Vagina (tissue), 2 donors: ENCODE results near the gene ADPRHL1. TPM values are rescaled to one million over a fixed set of nuclear protein-coding genes. Genes with fewer than 3 reads are reported as not detected.
"Not testable (repeated sequence)": the region's sequence is repeated elsewhere in the genome, so short reads cannot be mapped to it uniquely, and the experiment has no call there.

Experiments
- DNase-seq, 2 donors: peaks; one replicate each; pipeline ENCODE4 v3.0.0-alpha.2; 2017; ENCODE audit errors: extremely low spot score in 2 of 2
- H3K27ac ChIP-seq: fragments of 200-600 bp; sonication (generic); one replicate; pipeline ENCODE4 v1.5.1; 2019
- H3K27me3 ChIP-seq: fragments of 200-600 bp; sonication (generic); one replicate; pipeline ENCODE4 v1.5.1; 2019
- H3K36me3 ChIP-seq, 2 donors: fragments of 200-600 bp; sonication (generic); one replicate each; pipeline ENCODE4 v1.5.1; 2017 to 2019
- H3K4me1 ChIP-seq: fragments of 200-600 bp; sonication (generic); one replicate; pipeline ENCODE4 v1.5.1; 2019
- H3K4me3 ChIP-seq, 2 donors: fragments of 200-600 bp; sonication (generic); 1 replicate in 1 of 2; 2 replicates in 1 of 2; pipeline ENCODE4 v1.5.1; 2016 to 2019
- H3K9me3 ChIP-seq: fragments of 200-600 bp; sonication (generic); one replicate; pipeline ENCODE4 v1.5.1; 2019
- POLR2A ChIP-seq, 2 donors: fragments of 450-650 bp; IDR thresholded peaks; one replicate each; pipeline ENCODE4 v1.6.1; 2017; ENCODE audit warnings: antibody characterized with exemption in 2 of 2, mild to moderate bottlenecking in 2 of 2, moderate library complexity in 2 of 2
- POLR2AphosphoS5 ChIP-seq, 2 donors: sonication (generic); formaldehyde crosslinking; IDR thresholded peaks; one replicate each; pipeline ENCODE4 v1.9.0; 2017; ENCODE audit warnings: antibody characterized with exemption in 2 of 2, mild to moderate bottlenecking in 2 of 2, low read depth in 1 of 2; ENCODE audit not compliant: insufficient read depth in 1 of 2
- intact Hi-C: fragments of 100-400 bp; cut with DNase I; formaldehyde crosslinking; loops from one replicate; pipeline ENCODE4 v1.15.1; 2023
- total RNA-seq: library from RNA; depleted of rRNA; stranded (reverse); fragments of >200 nt; gene quantifications from one replicate; pipeline ENCODE4 v1.2.3, GENCODE V29; 2016
- TF ChIP-seq, protein P1 (sequence below), 3 experiments: fragments of 450-650 bp in 2 of 3; fragments of 200-600 bp in 1 of 3; sonication (generic) in 1 of 3; IDR thresholded peaks; one replicate each; pipeline ENCODE4 v1.5.1; 2017 to 2019; ENCODE audit warnings: antibody characterized with exemption in 3 of 3, mild to moderate bottlenecking in 2 of 3, moderate library complexity in 2 of 3

ADPRHL1 gene
- total RNA-seq, 1 donor from 2014 or later: 1.7 TPM

DNA sequence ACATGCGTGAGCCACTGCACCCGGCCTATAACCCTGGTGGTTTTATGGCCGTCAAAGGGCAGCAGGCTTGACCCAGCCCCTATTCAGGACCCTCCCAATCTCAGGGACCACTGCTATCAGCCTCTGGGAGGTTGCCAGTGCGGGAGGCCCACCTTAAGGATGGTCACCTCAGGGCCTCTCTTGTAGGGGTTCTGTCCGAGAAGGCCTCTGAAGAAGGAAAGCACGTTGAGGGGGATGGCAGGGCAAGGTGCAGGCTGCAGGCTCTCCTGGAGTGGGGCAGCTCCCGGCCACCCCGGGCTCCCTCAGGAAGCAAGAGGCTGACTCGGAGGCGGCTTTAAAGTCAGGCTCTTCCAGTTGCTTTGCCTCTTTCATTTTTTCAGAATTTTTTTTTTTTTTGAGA is 83.4 kb downstream of the ADPRHL1 start:
- Histone ChIP-seq H3K9me3 (no peaks in the 10 kb centered on the region), H3K27me3 (no peaks in the 10 kb centered on the region), H3K4me3 (no peak overlapping the region), H3K27ac (no peak overlapping the region), H3K36me3 (no peaks in the 10 kb centered on the region), H3K4me1 (peaks cover 15% of the 10 kb centered on the region)
- intact Hi-C loops: loop anchor here (5.0 to 10.0 kb wide), 2 partner anchors 73 to 215 kb away; partner anchors contain the start of genes LAMP1 and PROZ
- DNase-seq: no peak
- TF ChIP-seq POLR2A (IDR thresholded peaks at IDR 0.05): no peak
- TF ChIP-seq, protein P1, sequence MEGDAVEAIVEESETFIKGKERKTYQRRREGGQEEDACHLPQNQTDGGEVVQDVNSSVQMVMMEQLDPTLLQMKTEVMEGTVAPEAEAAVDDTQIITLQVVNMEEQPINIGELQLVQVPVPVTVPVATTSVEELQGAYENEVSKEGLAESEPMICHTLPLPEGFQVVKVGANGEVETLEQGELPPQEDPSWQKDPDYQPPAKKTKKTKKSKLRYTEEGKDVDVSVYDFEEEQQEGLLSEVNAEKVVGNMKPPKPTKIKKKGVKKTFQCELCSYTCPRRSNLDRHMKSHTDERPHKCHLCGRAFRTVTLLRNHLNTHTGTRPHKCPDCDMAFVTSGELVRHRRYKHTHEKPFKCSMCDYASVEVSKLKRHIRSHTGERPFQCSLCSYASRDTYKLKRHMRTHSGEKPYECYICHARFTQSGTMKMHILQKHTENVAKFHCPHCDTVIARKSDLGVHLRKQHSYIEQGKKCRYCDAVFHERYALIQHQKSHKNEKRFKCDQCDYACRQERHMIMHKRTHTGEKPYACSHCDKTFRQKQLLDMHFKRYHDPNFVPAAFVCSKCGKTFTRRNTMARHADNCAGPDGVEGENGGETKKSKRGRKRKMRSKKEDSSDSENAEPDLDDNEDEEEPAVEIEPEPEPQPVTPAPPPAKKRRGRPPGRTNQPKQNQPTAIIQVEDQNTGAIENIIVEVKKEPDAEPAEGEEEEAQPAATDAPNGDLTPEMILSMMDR (IDR thresholded peaks at IDR 0.05): no peak
- TF ChIP-seq POLR2AphosphoS5 (IDR thresholded peaks at IDR 0.05; ENCODE audit: insufficient read depth in 1 of 2, low read depth in 1 of 2): no peak

DNA sequence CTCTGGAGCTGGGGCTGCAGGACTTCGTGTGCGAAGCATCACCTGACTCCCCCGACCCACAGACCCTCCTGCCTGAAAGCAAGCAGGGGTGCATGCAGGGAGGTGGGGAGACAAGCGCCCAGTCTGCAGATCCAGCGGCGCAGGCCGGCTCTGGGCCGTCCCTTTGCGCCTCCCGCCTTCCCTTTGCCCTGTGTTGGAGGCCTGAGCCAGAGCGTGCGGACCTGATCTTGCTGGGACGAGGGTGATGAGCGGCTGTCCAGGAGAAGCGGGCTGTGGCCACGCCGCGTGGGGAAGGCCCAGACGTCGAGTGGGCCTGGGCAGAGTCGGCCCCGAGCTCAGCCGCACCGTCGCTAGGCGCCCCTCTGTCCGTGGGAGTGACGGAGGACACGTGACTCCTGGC is 84.1 kb downstream of the ADPRHL1 start:
- H3K36me3 ChIP-seq: no peaks in the 10 kb centered on the region
- H3K4me3 ChIP-seq: no peak overlapping the region
- peak in 1 of 2 donors; percentile 70 for DNase-seq
- H3K27ac ChIP-seq: no peak overlapping the region
- H3K27me3 ChIP-seq: no peaks in the 10 kb centered on the region
- TF ChIP-seq POLR2AphosphoS5 (IDR thresholded peaks at IDR 0.05; ENCODE audit: insufficient read depth in 1 of 2, low read depth in 1 of 2) (no peak), POLR2A (IDR thresholded peaks at IDR 0.05) (no peak)
- TF ChIP-seq, protein P1 (IDR thresholded peaks at IDR 0.05): no peak
- no peaks in the 10 kb centered on the region for H3K9me3 ChIP-seq
- intact Hi-C loops: loop anchor here (5.0 to 10.0 kb wide), 2 partner anchors 72 to 214 kb away; partner anchors contain the start of genes LAMP1 and PROZ
- H3K4me1 ChIP-seq: peaks cover 19% of the 10 kb centered on the region

DNA sequence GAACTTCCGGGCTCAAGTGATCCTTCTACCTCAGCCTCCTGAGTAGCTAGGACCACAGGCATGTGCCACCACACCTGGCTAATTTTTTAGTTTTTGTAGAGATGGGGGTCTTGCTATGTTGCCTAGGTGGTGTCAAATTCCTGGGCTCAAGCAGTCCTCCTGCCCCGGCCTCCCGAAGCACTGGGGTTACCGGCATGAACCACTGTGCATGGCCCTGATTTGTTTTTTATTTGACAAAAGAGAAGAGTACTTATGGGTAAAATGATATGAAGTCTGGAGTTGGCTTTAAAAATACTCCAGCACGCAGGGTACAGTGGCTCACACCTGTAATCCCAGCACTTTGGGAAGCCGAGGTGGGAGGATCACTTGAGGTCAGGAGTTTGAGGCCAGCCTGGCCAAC is 84.9 kb downstream of the ADPRHL1 start:
- H3K4me1 ChIP-seq: peaks cover 19% of the 10 kb centered on the region
- DNase-seq: peak in 1 of 2 donors; percentile 54
- intact Hi-C loops: loop anchor here (5.0 to 10.0 kb wide), 2 partner anchors 71 to 214 kb away; partner anchors contain the start of genes LAMP1 and PROZ
- not testable (repeated sequence) for H3K27me3 ChIP-seq, H3K27ac ChIP-seq, H3K9me3 ChIP-seq, H3K4me3 ChIP-seq, H3K36me3 ChIP-seq

DNA sequence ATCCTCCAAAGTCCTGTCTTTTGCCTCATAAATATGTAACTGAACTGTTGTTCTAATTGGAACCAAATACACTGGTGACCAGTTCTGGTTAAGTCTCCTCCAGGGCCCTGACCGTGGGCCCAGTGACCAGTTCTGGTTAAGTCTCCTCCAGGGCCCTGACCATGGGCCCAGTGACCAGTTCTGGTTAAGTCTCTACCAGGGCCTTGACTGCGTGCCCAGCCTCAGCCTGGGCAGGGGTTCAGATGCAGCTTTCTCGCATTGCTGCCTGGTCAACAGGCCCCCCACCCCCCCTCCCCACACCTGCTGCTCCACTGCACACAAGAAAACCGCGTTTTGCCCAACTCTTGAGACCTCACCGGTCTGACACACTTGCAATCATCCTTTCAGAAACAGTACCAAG is 85.5 kb downstream of the ADPRHL1 start:
- H3K4me3 ChIP-seq: no peak overlapping the region
- H3K36me3 ChIP-seq: no peaks in the 10 kb centered on the region
- H3K27ac ChIP-seq: no peak overlapping the region
- DNase-seq: peak in 1 of 2 donors; percentile 79
- no peak for TF ChIP-seq POLR2A (IDR thresholded peaks at IDR 0.05)
- TF ChIP-seq, protein P1 (IDR thresholded peaks at IDR 0.05): no peak
- no peak for TF ChIP-seq POLR2AphosphoS5 (IDR thresholded peaks at IDR 0.05; ENCODE audit: insufficient read depth in 1 of 2, low read depth in 1 of 2)
- intact Hi-C loops: loop anchor here (5.0 to 10.0 kb wide), 2 partner anchors 70 to 213 kb away; partner anchors contain the start of genes LAMP1 and PROZ
- no peaks in the 10 kb centered on the region for H3K27me3 ChIP-seq
- no peaks in the 10 kb centered on the region for H3K9me3 ChIP-seq
- H3K4me1 ChIP-seq: peaks cover 23% of the 10 kb centered on the region

DNA sequence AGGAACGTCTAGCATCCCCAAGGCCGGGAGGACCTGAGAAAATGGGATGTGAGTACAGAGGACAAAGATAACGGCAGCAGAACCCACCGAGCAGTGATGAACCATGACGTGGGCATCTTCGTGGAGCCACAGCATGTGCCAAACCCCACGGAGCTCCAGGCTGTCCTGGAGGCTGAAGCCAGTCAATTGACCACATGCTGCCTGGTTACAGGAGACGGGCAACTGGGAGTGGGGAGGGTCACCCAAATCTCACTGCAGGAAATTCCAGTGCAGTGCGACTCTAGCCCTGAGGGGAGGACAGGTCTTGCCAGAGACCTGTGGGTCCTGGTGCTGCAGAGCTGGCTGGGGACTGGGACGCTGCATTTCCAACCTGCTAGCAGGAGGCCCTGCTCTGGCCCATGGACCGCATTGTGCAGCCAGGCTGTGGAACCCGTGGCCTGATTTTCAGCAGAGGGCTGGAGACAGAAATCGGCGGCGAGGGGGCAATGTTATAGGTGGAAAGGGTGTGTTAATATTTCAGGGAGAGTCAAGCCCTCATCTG is 86.2 kb downstream of the ADPRHL1 start:
- Histone ChIP-seq H3K27me3 (no peaks in the 10 kb centered on the region), H3K4me3 (no peak overlapping the region), H3K9me3 (no peaks in the 10 kb centered on the region), H3K36me3 (no peaks in the 10 kb centered on the region), H3K4me1 (peaks cover 29% of the 10 kb centered on the region), H3K27ac (no peak overlapping the region)
- DNase-seq: peak in 1 of 2 donors; percentile 77
- TF ChIP-seq, protein P1 (IDR thresholded peaks at IDR 0.05): no peak
- no peak for TF ChIP-seq POLR2A (IDR thresholded peaks at IDR 0.05)
- no peak for TF ChIP-seq POLR2AphosphoS5 (IDR thresholded peaks at IDR 0.05; ENCODE audit: insufficient read depth in 1 of 2, low read depth in 1 of 2)
- intact Hi-C loops: loop anchor here (5.0 to 10.0 kb wide), 2 partner anchors 70 to 212 kb away; partner anchors contain the start of genes LAMP1 and PROZ
